ENCODE data around the gene HSPB6.

Gene HSPB6

DNA sequence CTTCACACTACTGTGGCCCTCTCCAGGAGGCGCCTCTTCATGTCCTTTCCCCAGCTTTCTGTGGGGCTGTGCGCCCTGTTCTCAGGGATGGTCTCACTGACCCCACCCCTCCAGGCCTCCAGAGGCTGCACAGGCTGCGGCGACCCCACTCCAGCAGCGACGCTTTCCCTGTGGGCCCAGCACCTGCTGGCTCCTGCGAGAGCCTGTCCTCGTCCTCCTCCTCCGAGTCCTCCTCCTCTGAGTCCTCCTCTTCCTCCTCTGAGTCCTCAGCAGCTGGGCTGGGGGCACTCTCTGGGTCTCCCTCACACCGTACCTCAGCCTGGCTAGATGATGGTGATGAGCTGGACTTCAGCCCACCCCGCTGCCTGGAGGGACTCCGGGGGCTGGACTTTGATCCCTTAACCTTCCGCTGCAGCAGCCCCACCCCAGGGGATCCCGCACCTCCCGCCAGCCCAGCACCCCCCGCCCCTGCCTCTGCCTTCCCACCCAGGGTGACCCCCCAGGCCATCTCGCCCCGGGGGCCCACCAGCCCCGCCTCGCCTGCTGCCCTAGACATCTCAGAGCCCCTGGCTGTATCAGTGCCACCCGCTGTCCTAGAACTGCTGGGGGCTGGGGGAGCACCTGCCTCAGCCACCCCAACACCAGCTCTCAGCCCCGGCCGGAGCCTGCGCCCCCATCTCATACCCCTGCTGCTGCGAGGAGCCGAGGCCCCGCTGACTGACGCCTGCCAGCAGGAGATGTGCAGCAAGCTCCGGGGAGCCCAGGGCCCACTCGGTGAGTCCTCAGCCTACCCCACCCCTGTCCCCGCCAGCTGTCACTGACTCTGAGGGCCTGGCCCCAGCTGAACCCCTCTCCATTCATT is 29.7 kb upstream of the HSPB6 start:
- intact Hi-C loops (cut with DNase I): no loop called here

DNA sequence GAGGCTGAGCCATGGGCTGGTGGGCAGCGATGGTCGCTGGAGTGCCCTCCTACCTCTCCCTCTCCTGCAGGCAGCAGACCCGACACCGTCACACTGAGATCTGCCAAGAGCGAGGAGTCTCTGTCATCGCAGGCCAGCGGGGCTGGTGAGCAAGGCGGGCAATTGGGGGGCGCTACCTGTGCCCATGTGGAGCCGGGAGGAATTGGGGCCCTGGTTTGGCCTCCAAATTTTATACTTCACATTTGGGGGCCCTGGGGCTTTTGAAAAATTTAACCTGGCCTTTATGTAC is 28.5 kb upstream of the HSPB6 start:
- intact Hi-C loops (cut with DNase I): no loop called here

More for the DNA sequence above, 29.7 kb upstream of the HSPB6 start:
- DNase-seq: peak in 1 of 10 donors; percentile 61

DNA sequence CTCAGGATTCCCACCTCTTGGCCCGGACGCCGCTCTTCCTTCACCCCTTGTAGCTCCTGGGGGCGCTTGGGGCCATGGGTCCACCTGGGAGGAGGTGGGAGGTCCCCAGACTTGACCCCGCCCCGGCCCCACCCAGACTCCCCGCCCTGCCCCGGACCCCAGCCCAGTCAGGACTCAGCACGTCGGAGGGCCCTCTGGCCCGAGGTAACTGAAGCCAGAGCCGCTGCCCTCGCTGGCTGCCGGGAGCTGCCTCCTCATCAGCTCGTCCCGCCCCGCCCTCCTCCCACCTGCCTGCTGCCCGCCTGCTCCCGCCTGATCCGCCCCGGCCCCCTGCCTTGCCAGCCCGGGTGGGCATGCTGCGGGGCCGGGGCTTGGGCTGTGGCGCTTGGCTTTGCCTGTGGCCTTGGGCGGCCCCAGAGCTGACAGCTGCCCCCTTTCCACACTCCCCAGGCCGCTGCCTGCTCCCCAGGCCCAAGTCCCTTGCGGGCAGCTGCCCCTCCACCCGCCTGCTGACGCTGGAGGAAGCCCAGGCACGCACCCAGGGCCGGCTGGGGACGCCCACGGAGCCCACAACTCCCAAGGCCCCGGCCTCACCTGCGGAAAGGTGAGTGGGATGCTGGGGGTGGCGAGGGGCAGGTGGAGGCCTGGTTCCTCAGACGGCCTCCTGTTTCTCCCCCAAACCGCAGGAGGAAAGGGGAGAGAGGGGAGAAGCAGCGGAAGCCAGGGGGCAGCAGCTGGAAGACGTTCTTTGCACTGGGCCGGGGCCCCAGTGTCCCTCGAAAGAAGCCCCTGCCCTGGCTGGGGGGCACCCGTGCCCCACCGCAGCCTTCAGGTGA is 27.9 kb upstream of the HSPB6 start:
- intact Hi-C loops (cut with DNase I): no loop called here
- peak in 1 of 10 donors; percentile 70 for DNase-seq

More for the DNA sequence above, 28.5 kb upstream of the HSPB6 start:
- DNase-seq: peak in 1 of 10 donors; percentile 63

DNA sequence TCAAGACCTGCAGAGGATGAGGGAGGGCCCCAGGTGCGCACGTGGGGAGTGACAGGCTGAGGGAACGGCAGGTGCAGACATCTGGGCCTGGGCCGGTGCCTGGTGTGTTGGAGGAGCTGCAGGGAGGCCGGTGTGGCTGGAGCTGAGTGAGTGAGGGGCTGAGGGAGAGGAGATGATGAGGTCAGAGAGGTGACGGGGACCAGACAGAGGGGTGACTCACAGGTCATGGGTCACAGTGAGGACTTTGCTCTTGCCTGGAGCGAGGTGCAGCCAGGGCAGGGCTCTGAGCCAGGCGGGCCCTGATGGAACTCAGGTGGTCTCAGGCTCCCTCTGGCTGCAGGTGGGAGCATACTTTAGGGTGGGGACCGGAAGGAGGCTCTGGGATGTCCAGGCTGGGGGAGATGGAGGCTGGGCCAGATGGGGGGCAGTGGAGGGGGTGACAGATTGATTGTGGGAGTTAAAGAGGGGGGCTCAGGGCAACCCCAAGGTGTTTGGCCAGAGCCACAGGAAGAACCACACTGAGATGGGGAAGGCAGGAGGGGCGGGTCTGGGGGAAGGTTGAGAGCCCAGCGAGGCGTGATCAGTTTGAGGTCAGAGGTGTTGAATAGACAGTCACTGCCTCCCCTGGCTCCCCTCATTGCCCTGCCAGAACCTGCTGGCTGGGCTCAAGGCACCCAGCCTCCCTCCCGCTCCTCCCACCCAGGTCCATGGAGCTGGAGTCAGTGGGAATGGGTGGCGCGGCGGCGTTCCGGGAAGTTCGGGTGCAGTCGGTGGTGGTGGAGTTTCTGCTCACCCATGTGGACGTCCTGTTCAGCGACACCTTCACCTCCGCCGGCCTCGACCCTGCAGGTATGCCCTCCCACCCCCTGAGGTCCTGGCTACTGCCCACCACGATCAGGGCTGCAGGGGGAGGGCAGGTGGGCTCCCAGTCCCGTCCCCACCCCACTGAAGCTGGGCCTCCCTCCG is 26.9 kb upstream of the HSPB6 start:
- DNase-seq: peak in 1 of 10 donors; percentile 68
- intact Hi-C loops (cut with DNase I): no loop called here

DNA sequence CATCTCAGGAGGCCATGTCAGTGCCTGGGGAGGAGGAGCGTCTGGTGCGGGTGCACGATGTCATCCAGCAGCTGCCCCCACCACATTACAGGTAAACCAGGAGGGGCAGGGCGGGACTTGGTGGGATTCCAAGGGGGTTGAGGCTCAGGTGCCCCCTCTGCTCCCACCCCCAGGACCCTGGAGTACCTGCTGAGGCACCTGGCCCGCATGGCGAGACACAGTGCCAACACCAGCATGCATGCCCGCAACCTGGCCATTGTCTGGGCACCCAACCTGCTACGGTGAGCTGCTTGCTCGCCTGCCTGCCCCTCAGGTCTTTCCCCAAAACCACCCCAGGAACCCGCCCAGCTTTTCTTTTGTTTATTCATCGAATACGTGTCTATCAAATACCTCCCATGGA is 25.8 kb upstream of the HSPB6 start:
- DNase-seq: no peak
- intact Hi-C loops (cut with DNase I): no loop called here

DNA sequence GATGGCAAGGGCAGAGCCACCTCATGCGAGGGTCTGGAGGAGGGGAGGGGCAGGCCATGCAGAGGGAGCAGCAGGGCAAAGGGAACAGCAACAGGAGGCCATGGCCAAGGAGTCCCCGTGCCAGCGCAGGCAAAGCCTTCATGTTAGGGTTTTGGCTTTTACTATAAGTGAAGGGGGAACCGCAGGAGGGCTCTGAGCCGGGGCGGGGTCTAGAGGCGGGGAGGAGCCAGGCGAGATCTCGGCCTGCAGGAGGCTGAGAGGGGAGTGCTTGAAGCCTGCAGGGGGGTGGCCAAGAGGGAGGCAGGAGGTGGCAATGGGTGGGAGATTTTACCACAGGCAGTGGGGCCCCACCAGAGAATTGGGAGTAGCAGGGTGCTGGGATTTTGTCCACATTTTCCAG is 24.8 kb upstream of the HSPB6 start:
- DNase-seq: no peak

DNA sequence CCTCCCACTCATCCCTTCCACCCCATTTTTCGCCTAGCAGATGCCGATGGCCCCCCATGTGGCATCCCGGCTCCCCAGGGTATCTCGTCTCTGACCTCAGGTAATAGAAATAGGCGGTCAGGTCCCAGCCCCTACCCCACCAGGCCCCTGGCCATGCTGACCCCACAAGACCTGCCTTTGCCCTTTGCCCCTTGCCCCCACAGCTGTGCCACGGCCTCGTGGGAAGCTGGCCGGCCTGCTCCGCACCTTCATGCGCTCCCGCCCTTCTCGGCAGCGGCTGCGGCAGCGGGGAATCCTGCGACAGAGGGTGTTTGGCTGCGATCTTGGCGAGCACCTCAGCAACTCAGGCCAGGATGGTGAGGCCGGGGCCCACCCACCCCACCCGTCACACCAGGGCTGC is 23.9 kb upstream of the HSPB6 start:
- intact Hi-C loops (cut with DNase I): no loop called here
- DNase-seq: peak in 1 of 10 donors; percentile 70

More for the DNA sequence above, 24.8 kb upstream of the HSPB6 start:
- intact Hi-C loops (cut with DNase I): no loop called here

DNA sequence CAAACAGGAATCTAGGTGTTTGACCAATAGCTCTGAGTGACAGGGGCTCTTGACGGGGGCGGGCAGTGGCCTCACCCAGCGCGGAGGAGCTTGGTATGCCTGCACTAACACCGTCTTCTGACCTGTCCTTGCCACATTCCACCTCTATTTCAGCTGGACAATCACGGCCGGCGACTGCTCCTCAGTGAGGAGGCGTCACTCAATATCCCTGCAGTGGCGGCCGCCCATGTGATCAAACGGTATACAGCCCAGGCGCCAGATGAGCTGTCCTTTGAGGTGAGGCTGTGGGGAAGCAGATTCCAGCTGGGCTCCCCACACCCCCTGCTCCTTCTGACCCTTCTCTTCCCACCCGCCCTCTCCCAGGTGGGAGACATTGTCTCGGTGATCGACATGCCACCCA is 23.2 kb upstream of the HSPB6 start:
- no peak for DNase-seq
- intact Hi-C loops (cut with DNase I): no loop called here

DNA sequence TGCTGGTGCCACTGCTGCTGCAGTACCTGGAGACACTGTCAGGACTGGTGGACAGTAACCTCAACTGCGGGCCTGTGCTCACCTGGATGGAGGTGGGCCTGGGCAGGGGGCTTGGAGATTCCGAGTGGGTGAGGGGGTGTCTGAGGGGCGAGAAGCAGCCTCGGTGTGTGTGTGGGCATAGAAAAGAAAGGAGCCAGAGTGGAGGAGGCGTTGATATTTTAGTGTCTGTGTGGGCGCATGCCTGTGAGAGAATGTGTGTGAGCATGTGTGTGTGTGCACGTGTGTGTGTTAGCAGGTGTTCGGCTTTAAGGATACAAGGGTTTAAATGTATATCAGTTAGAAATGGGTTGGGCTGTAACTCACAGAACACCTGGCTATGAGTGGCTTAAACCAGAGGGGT is 22.2 kb upstream of the HSPB6 start:
- intact Hi-C loops (cut with DNase I): loop anchor here (10.0 kb wide), 1 partner anchor 156 kb away; the partner anchor contains the start of gene LRFN3
- DNase-seq: no peak

DNA sequence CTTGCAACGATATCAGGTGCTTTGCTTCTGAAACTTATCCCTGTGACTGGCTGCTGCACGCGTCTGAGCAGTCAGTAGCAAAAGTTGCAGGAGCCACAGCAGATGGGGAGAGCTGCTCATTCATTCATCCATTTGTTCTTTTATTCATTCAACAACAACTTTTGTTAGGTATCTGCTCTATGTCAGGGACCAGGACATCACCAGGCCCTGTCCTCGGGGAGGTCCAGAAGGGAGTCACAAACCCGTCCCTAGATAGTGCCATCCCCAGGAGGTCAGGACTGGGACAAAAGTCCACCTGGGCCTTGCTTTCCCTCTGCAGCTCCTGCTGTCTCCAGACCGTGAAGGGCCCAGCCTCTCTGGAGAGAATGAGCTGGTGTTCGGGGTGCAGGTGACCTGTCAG is 21.1 kb upstream of the HSPB6 start:
- intact Hi-C loops (cut with DNase I): loop anchor here (2.0 to 10.0 kb wide), 2 partner anchors 91 to 157 kb away; partner anchors contain the start of genes APLP1 and LRFN3
- DNase-seq: no peak

DNA sequence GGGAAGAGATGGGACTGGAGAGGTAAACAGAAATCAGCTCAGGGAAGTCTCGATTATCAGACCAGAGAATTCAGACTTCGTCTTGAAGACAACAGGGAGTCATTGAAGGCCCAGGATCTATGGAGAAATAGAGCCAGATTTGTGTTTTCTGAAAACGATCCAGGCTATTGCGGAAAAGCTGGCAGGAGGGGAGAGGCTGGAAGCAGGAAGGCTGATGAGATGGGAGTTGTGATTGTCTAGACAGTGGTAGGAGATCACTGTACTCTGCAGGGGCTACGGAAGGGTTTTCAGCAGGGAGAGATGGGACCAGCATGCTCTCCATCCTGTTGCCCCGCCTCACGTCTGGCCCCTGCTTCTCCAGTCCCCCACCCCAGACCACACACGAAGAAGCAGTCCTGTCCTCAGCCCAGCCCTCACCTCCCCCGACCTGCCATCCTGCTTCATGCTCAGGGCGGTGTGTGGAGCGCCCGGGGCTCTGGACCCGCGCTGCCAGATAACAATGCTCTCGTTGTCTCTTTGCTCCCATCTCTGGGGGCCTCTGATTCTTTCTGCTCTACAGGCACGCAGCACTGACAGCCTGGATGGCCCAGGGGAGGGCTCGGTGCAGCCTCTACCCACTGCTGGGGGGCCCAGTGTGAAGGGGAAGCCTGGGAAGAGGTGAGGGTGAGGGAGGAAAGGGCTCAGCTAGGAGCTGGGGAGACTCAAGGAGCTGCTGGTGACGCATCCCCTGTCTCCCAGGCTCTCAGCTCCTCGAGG is 20.4 kb upstream of the HSPB6 start:
- DNase-seq: peak in 4 of 10 donors; percentile 18 to 80 (median 48)
- intact Hi-C loops (cut with DNase I): loop anchor here (2.0 to 10.0 kb wide), 2 partner anchors 92 to 158 kb away; partner anchors contain the start of genes APLP1 and LRFN3

DNA sequence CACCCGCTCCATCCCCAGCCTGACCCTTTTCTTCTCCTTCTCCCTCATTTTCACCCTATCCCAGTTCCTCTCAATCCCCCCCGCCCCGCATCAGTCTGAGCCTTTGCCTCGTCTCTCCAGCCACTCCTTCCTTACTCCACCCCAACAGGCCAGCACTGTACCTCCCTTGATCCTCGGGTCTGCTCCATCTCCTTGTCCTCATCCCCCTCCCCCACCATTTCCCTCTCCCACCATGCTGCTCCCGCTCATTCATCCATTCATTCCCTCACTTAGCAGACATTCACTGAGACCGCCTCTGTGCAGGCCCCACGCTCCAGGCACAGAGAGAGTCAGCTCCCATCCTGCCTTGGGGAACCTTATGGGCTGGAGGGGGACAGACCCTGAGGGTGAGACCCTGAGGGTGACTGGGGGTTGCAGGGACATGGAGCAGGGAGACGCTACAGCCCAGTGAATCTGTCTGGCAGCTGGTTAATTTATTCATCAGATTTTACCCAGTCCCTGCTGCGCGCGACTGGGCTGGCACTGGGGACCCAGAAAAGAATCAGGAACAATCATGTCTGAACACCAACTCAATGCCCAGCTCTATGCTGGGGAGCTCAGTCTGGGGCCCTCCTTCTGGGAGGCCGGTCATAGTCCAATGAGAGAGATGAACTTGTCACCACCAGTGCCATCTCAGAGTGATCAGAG is 19.4 kb upstream of the HSPB6 start:
- intact Hi-C loops (cut with DNase I): loop anchor here (2.0 to 10.0 kb wide), 2 partner anchors 93 to 159 kb away; partner anchors contain the start of genes APLP1 and LRFN3
- peak in 1 of 10 donors; percentile 84 for DNase-seq

DNA sequence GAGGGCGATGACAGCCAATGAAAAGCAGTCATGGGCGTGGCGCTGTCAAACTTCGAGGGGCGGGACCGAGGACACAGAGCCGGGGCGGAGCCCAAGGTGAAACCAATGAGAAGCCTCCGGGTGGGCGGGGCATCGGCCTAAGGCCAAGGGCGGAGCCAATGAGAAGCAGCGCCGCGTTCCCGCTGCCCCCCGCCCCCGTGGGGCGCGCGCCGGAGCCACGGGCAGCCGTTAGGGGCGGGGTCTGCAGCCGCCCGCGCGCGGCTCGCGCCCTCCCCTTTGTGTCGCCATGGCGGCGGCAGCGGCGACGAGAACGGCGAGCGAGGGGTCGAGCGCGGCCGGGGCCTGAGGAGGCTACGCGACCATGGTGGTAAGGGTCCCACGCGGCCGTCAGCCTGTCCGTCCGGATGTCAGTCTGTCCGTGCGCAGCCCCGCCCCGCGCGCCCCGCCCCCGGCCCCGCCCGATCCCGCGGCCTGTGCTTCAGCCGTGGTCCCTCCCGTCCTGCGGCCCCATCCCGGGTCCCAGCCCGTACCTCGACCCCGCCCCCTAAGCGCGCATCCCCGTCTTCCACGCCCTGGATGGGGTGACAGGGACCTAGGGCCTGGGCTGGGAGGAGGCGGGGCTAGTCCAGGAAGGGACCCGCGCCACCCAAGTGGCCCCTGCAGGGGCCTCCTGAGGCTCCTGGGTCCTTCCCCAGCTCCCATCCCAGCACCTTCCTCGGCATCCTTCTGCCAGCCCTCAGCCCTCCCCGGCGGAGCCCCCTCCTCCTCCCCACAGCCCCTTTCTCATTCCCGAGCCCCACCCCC is 18.7 kb upstream of the HSPB6 start, which contains the start of gene ARHGAP33:
Gene ARHGAP33 (plus strand): TSS at position 267 of the 804 bp plus-strand sequence. CDS start 95 bp downstream, at position 362.
- peak; percentile 98 to 100 (median 100) for DNase-seq

DNA sequence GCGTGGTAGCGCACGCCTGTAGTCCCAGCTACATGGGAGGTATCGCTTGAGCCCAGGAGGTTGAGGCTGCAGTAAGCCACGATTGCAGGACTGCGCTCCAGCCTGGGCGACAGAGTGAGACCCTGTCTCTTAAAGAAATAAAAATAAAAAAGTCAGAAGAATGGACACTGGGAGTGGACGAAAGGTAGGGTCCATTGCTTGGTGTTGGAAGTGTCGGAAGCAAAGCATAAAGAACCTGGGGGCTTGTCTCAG is 18.1 kb upstream of the HSPB6 start:
- intact Hi-C loops (cut with DNase I): loop anchor here (1.0 to 10.0 kb wide), 2 partner anchors 17 to 160 kb away; partner anchors contain the start of genes LRFN3 and PROSER3
- no peak for DNase-seq

More for the DNA sequence above, 18.7 kb upstream of the HSPB6 start, which contains the start of gene ARHGAP33:
- intact Hi-C loops (cut with DNase I): loop anchor here (1.0 to 10.0 kb wide), 3 partner anchors 17 to 159 kb away; partner anchors contain the start of genes APLP1, LRFN3 and PROSER3

DNA sequence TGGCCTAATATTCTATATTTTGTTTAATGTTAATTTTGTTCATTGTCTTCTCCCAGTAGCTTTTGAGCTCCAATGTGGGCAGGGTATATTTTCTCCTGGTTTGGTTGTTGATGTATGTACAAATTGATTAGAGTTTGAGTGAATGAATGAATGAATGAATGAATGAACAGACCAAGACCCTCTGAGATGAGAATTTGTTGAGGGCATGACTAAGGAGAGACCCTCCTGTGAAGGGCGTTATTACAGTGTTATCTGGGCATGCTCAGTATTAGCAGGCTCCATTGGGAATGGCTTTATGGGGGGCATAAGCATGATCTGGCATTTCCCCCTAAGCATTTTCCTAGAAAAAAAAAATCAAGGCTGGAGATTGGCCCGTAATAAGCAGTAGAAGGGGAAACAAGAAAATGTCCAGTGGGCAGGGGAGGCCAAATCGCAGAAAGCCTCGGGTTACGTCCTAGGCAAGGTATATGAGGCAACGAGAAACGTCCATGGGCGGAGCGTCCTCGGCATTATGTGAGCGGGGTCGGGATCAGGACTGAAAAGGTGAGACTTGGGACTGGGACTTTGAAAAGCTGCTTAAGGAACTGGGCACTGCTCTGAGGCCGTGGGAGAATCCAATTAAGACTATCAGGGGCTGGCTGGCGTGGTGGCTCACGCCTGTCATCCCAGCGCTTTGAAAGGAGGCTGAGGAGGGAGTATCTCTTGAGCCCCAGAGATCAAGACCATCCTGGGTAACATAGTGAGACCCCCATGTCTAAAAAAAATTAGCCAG is 17.6 kb upstream of the HSPB6 start:
- intact Hi-C loops (cut with DNase I): loop anchor here (1.0 to 10.0 kb wide), 2 partner anchors 16 to 160 kb away; partner anchors contain the start of genes LRFN3 and PROSER3
- no peak for DNase-seq

DNA sequence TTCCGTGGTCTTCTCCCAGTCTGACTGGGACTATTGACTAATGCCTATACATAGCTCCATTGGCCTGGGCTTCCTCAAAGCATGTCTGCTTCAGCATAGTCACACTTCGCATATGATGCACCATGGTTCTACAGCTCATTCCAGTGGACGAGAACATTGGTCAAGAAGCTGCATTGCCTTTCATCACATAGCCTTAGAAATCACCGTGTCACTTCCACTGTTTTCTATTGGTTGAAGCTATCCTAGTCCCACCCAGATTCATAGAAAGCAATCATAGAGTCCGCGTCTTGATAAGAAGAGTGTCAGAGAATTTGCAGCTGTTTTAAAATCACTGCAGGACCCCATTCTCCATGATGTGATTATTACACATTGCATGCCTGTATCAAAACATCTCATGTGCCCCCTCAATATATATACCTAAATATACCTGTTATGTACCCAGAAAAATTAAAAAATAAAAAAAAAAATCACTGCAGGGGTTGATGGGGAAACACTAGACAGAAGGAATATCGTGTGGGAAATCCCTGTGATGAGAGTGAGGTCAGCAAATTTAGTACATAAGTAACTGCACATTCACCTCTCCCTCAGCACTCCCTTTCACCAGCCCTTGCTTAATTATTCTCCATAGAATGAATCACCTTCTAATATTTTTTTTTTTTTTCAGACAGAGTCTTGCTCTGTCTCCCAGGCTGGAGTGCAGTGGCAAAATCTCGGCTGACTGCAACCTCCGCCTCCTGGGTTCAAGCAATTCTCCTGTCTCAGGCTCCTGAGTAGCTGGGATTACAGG is 16.4 kb upstream of the HSPB6 start:
- no peak for DNase-seq
- intact Hi-C loops (cut with DNase I): loop anchor here (10.0 kb wide), 1 partner anchor 162 kb away; the partner anchor contains the start of gene LRFN3
